GM18505 (cell line): ENCODE data around the gene SLC4A8.

Experiments used
- ATAC-seq: cut with Tn5 transposase; IDR thresholded peaks from one replicate; pipeline ENCODE4 v1.9.1; 2021; ENCODE audit not compliant: unreplicated experiment
- POLR2A ChIP-seq: IDR thresholded peaks from 4 replicates; pipeline ENCODE4 v1.6.1; 2011; ENCODE audit warnings: borderline replicate concordance; ENCODE audit not compliant: insufficient read depth, insufficient read length; ENCODE audit errors: extremely low read depth

SLC4A8 gene

DNA sequence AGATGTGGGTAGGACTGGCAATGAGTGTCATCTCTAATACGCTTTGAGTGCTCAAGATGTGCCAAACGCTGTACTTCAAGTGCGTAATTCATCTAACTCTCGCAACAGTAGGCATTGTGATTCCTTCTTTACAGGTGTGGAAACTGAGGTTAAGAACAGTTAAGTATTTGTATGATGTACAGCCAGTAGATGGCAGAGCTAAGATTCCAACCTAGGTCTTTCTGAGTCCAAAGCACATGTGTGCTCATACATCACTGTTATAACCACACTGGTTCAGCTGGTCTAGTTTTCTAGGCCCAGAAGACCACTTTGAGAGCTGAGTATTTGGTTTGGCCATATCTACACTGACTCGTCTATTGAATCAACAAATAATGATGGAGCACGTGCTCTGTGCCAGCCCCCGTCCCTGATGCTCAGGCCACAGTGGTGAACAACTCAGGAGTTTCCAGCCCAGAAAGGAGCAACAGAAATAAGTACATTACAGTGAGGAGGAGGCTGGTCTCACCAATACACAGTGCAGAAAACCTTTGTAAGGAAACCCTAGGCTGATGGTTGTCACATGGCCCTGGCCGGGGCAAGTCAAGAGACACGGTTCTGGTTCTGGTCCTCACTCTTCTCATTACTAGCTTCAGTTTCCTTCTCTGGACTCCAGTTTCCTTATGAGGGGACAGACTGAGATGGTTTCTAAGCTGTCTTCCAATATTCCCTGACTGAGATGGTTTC, 97.1 kb downstream of the SLC4A8 start:
- no peak for TF ChIP-seq POLR2A
- ATAC-seq: no peak

DNA sequence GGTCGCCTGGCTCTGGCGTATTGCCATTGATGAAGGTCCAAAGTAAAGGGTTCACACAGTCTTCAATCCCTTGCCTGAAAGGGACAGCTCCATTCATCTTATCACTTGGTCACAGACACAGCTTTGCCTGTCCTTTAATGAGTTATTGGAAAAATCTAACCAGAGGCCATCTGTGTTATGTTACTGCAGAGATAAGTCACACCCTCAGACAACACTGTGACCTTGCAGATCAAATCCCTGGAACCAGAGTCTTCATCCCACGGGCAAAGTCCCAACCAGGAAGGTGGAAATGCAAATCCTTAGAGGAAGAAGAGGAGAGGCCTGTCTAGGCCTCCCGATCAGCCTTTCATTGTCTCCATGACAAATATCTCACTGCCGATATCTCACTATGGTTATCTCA, 98.1 kb downstream of the SLC4A8 start:
- no peak for TF ChIP-seq POLR2A
- ATAC-seq: no peak

DNA sequence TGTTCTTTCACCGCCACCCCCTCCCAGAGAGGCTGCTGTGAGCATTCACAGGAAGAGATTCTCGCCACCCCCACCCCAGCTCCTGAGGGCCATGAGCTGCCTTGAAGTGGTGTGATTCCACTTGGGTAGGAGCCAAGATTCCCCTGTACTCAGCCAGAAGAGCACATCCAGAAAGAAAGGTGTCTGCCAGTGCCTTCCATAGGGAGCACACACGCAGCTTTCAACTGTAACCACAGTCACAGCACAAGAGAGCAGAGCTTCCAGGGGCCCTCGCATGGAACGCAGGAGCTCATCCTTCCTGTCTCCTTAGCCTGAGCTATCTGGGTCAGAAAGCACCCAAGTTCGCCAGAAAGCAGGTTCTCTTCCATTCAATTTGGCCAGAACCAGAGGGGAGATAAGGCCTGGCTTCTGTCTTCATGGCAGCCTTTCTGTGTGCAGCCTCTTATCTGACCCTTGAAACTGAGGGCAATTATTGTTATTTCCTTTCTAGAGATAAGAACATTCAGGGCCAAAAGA, 99.8 kb downstream of the SLC4A8 start:
- no peak for ATAC-seq
- TF ChIP-seq POLR2A: no peak

DNA sequence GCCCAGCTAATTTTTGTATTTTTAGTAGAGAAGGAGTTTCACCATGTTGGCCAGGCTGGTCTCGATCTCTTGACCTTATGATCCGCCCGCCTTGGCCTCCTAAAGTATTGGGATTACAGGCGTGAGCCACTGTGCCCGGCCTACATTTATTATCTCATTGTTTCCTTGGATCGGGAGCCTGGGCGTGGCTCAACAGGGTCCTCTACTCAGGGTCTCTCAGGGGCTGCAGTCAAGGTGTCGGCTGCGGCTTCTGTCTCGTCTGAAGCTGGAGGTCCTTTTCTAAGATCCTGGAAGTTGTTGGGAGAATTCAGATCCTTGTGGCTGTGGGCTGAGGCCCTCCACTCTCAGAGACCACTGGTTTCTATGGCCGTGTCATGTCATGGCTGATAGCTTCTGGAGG, 100.9 kb downstream of the SLC4A8 start:
- TF ChIP-seq POLR2A: no peak
- ATAC-seq: no peak

DNA sequence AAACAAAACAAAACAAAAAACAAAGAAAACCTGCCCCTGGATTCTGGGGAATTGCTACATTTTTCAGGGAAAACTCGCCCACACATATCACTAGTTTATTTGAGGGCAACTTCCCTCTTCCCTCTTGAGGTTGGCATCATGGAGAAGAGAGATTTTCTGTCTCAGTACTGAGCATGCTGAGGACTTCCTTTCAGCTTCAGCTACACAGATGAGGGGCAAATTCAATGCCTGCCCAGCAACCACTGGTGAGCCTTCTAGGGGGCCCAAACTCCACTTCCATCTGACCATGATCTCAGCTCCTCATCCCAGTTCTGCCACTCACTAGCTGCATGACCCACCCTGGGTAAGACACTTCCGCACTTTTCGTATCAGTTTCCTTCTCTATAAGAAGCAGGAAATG, 103.3 kb downstream of the SLC4A8 start:
- TF ChIP-seq POLR2A: no peak
- ATAC-seq: no peak

DNA sequence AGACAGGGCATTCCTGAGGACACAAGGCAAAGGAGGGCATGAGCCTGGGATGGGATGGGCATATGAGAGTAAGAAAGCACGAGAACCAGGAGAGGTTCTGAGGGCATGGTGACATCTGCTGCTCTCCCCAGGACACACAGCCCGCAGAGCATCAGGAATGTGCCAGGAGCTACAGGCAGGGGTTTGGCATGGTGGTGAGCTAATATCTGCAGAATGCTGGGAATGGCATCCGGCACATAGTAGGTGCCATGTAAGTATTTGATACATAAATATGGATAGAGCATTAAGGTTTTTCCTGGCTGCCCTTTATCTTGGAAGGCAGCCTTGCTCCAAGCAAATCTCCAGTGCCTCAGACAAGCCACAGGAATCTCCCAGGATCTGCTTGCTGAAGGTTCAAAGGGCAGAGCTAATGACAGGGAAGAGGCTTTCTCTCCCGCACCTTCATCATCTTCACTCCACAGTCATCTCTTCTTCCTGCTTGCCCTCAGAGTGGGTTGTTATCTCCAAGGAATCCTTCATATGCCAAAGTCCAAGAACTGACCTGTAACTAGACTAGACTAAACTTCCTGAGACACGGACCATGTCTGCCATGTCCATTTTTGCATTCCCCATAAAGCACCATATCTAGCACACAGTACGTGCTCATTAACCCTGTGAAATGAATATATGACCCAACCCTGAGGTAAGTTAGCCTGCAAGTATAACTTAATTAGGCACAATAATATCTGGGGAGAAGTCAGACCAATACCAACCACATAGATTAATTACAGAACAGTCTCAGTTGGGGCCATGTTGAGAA, 104.4 kb downstream of the SLC4A8 start:
- no peak for ATAC-seq
- no peak for TF ChIP-seq POLR2A

DNA sequence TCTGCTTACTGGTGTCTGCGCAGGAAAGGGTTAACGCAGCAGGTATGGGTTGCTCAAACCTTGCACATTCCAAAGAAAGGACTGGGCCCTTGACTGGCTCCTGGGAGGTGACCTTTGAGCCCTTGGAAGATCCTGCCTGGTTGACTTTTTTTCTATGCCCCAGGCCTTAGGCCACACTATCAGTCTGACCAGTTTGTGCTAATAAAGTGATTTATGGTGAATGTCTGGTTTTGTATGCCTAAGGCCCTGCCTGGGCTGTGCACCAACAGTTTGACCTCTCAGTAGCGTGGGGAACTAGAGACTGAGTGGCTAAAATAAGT, 105.0 kb downstream of the SLC4A8 start:
- TF ChIP-seq POLR2A: no peak
- ATAC-seq: no peak

DNA sequence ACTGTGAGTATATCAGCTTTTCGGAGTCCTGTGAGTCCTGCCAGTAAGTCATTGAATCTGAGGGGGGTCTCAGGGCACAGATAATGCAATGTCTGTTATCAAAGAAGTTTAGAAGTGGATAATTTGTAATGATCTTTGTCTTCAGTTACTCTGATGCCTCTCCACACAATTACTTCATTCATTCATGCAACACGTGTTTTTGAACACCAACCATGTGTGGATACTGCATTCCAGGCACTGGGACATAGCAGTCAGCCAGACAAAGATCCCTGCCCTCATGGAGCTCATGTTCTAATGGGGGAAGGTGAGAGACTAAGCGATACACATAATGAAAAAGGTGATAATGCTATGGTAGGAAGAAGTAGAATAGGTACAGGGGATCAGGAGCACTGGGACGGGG, 105.6 kb downstream of the SLC4A8 start:
- no peak for TF ChIP-seq POLR2A
- no peak for ATAC-seq

DNA sequence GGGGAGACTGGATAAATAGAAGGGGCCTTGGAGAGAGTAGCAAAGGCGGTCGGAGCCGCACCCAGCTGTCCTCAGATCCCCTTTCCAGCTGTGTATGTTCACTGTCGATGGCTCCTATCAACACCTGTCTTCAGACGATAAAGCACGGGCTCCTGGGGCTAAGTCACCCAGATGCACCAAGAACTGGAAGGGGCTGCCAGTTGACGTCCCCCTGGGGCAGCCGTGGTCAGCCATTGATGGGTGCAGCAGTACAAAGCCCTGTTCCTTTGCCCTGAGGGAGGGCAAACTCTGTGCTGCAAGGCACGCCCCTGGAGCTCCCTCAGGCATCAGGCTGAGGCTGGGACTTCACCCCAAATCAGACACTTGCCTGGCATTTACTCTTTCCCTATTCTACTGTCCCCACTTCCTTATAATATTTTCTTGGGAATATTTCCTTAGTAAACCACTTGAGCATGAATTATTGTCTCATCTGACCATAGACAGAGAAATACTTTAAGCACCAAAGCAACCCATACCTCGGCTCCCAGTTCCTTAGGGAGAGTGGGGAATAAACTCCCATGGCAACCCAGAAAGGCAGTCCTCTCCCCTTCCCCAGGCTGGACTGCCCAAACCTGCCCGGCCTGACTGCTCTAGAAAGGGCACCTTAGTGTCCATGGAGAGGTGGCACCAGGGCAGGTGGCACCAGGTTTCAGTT, 106.8 kb downstream of the SLC4A8 start:
- ATAC-seq: no peak
- TF ChIP-seq POLR2A: no peak

DNA sequence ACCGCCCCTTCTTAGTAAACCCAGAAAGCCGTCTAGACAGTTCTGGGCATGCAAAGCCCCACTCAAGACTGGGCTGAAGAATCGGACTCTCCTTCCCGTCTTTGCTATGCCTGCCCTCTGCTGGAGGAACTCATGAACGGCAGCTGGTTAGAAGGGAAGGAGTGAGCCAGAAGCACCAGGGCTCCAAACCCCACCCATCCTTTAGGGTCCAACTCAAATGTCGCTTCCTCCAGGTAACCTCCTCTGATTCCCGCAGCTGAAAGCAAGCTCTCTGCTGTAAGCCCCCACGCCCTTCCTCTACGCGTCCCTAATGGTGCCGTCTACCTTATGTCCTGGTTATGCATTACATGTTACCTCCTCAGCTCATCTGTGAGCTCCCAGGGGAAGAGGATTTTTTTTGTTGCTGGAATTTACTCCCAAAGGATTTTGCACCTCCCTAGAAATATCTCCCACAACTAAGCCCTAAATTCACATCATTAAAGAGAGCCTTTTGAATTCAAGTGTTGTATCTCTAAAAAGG, 107.4 kb downstream of the SLC4A8 start:
- ATAC-seq: no peak
- no peak for TF ChIP-seq POLR2A

DNA sequence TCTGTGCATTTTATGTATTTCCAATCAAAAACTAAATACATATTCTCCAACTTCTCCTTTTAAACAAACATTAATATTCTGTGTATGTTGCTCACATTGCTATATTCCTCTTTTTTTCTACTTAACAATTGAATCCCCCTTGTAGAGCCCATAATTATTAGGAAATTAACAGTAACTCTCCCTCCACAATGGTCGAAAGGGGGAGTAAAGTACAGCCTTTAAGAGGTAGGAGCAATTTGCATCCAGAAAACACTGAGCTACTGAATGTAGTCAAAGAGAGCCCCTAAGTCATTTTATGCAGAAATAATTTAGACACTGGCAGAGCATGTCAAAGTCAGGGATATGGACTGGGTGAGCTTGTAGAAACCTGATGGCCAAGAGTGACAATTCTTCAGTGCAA, 109.2 kb downstream of the SLC4A8 start:
- ATAC-seq: no peak

DNA sequence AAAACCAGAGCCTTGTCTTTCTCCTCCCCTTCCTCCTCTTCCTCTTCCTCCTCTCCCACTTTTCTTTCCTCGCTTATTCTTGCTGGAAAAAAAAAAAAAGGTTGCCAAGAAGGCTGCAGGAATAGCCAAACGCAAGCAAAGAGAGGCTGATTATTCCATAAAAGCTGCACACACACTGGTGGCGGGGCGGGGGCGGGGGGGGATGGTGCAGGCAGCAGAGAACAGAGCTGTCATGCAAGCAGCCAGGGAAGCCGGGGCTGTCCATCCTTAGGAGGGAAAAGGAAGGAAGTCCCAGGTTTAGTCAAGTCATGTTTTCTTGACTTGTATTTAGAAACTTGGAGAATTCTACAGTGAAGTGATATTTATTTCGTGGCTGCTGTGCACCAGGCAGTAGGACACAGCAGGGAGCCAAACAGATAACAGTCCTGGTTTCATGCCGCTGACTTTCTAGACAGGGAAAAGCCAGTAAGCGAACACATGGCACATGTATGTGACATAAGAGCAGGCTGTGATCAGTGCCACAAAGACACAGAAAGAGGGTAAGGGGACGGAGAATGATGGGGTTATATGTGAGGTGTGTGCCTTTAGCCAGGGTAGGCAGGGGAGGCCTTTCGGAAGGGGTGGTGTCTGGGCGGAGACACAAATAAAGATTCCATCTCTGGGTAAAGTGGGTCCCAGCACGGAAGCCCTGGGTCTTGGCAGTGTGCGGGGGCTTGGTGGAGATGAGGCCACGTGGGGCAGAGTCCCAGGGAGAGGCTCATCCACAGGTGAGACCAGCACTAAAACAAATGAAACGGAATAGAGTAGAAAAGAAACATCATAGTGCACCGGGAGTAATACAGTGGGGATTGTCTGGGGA, 109.8 kb downstream of the SLC4A8 start:
- ATAC-seq: no peak
- TF ChIP-seq POLR2A: no peak

More for the DNA sequence above, 109.2 kb downstream of the SLC4A8 start:
- TF ChIP-seq POLR2A: no peak
